ENCODE data around the gene NIP7. TPM values are rescaled to one million over a fixed set of nuclear protein-coding genes. Genes with fewer than 3 reads are reported as not detected.

NIP7 gene
- total and polyA plus RNA-seq, 9 of the 15 experiments (the other 6 are each of a cell fraction or from before 2014, with no cell fraction given): 28.9 to 85.5 (median 72.5) TPM

GRCh38 chr16:69367980-69368379 is 28.4 kb downstream of the NIP7 start (continued):
- TF ChIP-seq ETV1 (tag; conservative IDR thresholded peaks at IDR 0.05; ENCODE audit: low read depth): 0 out of 2 replicates have a peak, but pooled peaks have one; percentile 40
- no peak for TF ChIP-seq KLF1 (tag; IDR thresholded peaks at IDR 0.05)
- TF ChIP-seq SIX5 (IDR thresholded peaks at IDR 0.05; ENCODE audit: borderline replicate concordance in 1 of 2, insufficient read depth in 1 of 2, low read depth in 1 of 2, low read length in 2 of 2): no peak
- no peak for TF ChIP-seq ZNF561 (CRISPR knock-in tag; conservative IDR thresholded peaks at IDR 0.05)
- no peak for TF ChIP-seq ZNF778 (CRISPR knock-in tag; IDR thresholded peaks at IDR 0.05)
- no peak for TF ChIP-seq ZNF79 (CRISPR knock-in tag; IDR thresholded peaks at IDR 0.05; ENCODE audit: low read depth)
- no peak for TF ChIP-seq PCBP2 (IDR thresholded peaks at IDR 0.05; ENCODE audit: low read depth, low read length, poor library complexity, severe bottlenecking)
- TF ChIP-seq COPS2 (conservative IDR thresholded peaks at IDR 0.05): no peak
- TF ChIP-seq SFPQ (IDR thresholded peaks at IDR 0.05; ENCODE audit: low read depth, low read length): no peak
- TF ChIP-seq BRCA1 (IDR thresholded peaks at IDR 0.05): no peak
- TF ChIP-seq BRCA1 (CRISPR knock-in tag; IDR thresholded peaks at IDR 0.05): no peak
- no peak for TF ChIP-seq XRCC3 (IDR thresholded peaks at IDR 0.05)
- no peak for TF ChIP-seq RBM15 (IDR thresholded peaks at IDR 0.05; ENCODE audit: insufficient read depth, low read length)
- TF ChIP-seq REST (IDR thresholded peaks at IDR 0.05; ENCODE audit: borderline replicate concordance): no peak
- no peak for TF ChIP-seq REST (CRISPR knock-in tag; IDR thresholded peaks at IDR 0.05; ENCODE audit: low read depth)
- no peak for TF ChIP-seq ZNF197 (CRISPR knock-in tag; IDR thresholded peaks at IDR 0.05; ENCODE audit: low read depth)
- TF ChIP-seq CBFB (CRISPR knock-in tag; IDR thresholded peaks at IDR 0.05): no peak
- TF ChIP-seq POLR2AphosphoS5 (IDR thresholded peaks at IDR 0.05; ENCODE audit: control insufficient read depth, insufficient read depth, low read depth, low read length): no peak
- TF ChIP-seq NFIX (CRISPR knock-in tag; IDR thresholded peaks at IDR 0.05; ENCODE audit: low read depth): no peak
- no peak for TF ChIP-seq ZNF764 (CRISPR knock-in tag; IDR thresholded peaks at IDR 0.05; ENCODE audit: low read depth)

All from K562 (cell line).